GM12864 (cell line): ENCODE measurements around the gene PRICKLE2.

Experiments used
- DNase-seq: peaks from one replicate; pipeline ENCODE4 v3.0.0-alpha.2; 2011; ENCODE audit warnings: low read depth
- H3K4me3 ChIP-seq: 2 replicates; pipeline ENCODE4 v1.5.1; 2011; ENCODE audit warnings: mild to moderate bottlenecking, low read depth, low read length, control low read depth
- CTCF ChIP-seq: IDR thresholded peaks from 2 replicates; pipeline ENCODE4 v1.5.1; 2011; ENCODE audit warnings: low read depth, mild to moderate bottlenecking, moderate library complexity, low read length, control low read depth, inconsistent platforms; ENCODE audit errors: missing control alignments

The PRICKLE2 gene

GRCh38 chr3:64111083-64111482 lies 114.2 kb downstream of the PRICKLE2 start:
- TF ChIP-seq CTCF, result no peak
- DNase-seq, result no peak
- H3K4me3 ChIP-seq, result no peak overlapping the region

- no peak for TF ChIP-seq CTCF
- H3K4me3 ChIP-seq, result no peak overlapping the region
- DNase-seq, result no peak
These were observed 115.2 kb downstream of the PRICKLE2 start for GRCh38 chr3:64110071-64110470.

GRCh38 chr3:64109438-64109837 lies 115.8 kb downstream of the PRICKLE2 start:
- no peak for TF ChIP-seq CTCF
- no peak overlapping the region for H3K4me3 ChIP-seq
- no peak for DNase-seq

- no peak for TF ChIP-seq CTCF
These were observed 116.4 kb downstream of the PRICKLE2 start for GRCh38 chr3:64108784-64109317.

GRCh38 chr3:64108231-64108630 lies 117.0 kb downstream of the PRICKLE2 start:
- no peak for DNase-seq
- H3K4me3 ChIP-seq, result no peak overlapping the region
- TF ChIP-seq CTCF, result no peak

More at GRCh38 chr3:64108784-64109317, 116.4 kb downstream of the PRICKLE2 start:
- no peak overlapping the region for H3K4me3 ChIP-seq
- no peak for DNase-seq

- TF ChIP-seq CTCF, result no peak
- H3K4me3 ChIP-seq, result no peak overlapping the region
- DNase-seq, result no peak
These were observed 118.1 kb downstream of the PRICKLE2 start for GRCh38 chr3:64107190-64107589.

- no peak for TF ChIP-seq CTCF
- no peak for DNase-seq
- no peak overlapping the region for H3K4me3 ChIP-seq
These were observed 119.5 kb downstream of the PRICKLE2 start for GRCh38 chr3:64105816-64106215.
